HEK293 (cell line): ENCODE data around the gene ABCA3.

Experiments used
- CTCF ChIA-PET: fragments of 350-600 bp; formaldehyde crosslinking; extraction: SDS; loops from one replicate; lab custom pipeline; 2021; ENCODE audit warnings: antibody characterized with exemption; lab: Yijun Ruan, JAX
- POLR2A ChIA-PET: fragments of 300-600 bp; formaldehyde crosslinking; extraction: SDS; loops from one replicate; lab custom pipeline; 2020; ENCODE audit warnings: antibody characterized with exemption, inconsistent platforms; lab: Yijun Ruan, JAX
- H3K27ac ChIP-seq: fragments of 200-500 bp; sonication (Bioruptor generic); 2 replicates; pipeline ENCODE4 v1.5.1; 2014; ENCODE audit warnings: low read depth, low read length, control low read depth, inconsistent platforms; ENCODE audit errors: extremely low read depth
- H3K36me3 ChIP-seq, 2 experiments: fragments of 200-500 bp in 1 of 2; sonication (Bioruptor generic) in 1 of 2; 1 replicate in 1 of 2; 2 replicates in 1 of 2; pipeline ENCODE4 v1.5.1; 2014 to 2017; ENCODE audit warnings: inconsistent platforms in 2 of 2, low read length in 2 of 2; ENCODE audit not compliant: control insufficient read depth in 2 of 2, insufficient read depth in 1 of 2
- H3K4me1 ChIP-seq: fragments of 200-500 bp; sonication (Bioruptor generic); 2 replicates; pipeline ENCODE4 v1.5.1; 2014; ENCODE audit warnings: mild to moderate bottlenecking, low read length, inconsistent platforms; ENCODE audit not compliant: control insufficient read depth, insufficient read depth
- H3K4me3 ChIP-seq: 2 replicates; pipeline ENCODE4 v1.5.1; 2011; ENCODE audit warnings: low read depth, mild to moderate bottlenecking, control low read depth, low read length, moderate library complexity
- H3K9me3 ChIP-seq: fragments of 200-500 bp; sonication (Bioruptor generic); 2 replicates; pipeline ENCODE4 v1.5.1; 2014; ENCODE audit warnings: low read depth, low read length, inconsistent platforms; ENCODE audit not compliant: control insufficient read depth, insufficient read depth
- GFI1B ChIP-seq: fragments of 450-650 bp; formaldehyde crosslinking; IDR thresholded peaks from 2 replicates; pipeline ENCODE4 v1.5.1; 2016; ENCODE audit warnings: missing biosample characterization, missing genetic modification characterization
- MYNN ChIP-seq: fragments of 450-650 bp; formaldehyde crosslinking; IDR thresholded peaks from 2 replicates; pipeline ENCODE4 v1.5.1; 2016; ENCODE audit warnings: missing biosample characterization, missing genetic modification characterization, borderline replicate concordance
- OSR2 ChIP-seq: fragments of 450-650 bp; formaldehyde crosslinking; IDR thresholded peaks from 2 replicates; pipeline ENCODE4 v1.5.1; 2016; ENCODE audit warnings: missing biosample characterization, missing genetic modification characterization
- WT1 ChIP-seq: fragments of 450-650 bp; formaldehyde crosslinking; IDR thresholded peaks from 2 replicates; pipeline ENCODE4 v1.5.1; 2016; ENCODE audit warnings: missing biosample characterization, missing genetic modification characterization
- ZBTB21 ChIP-seq: fragments of 450-650 bp; formaldehyde crosslinking; IDR thresholded peaks from 2 replicates; pipeline ENCODE4 v1.5.1; 2017; ENCODE audit warnings: missing biosample characterization, missing genetic modification characterization
- ZEB2 ChIP-seq: fragments of 450-650 bp; formaldehyde crosslinking; IDR thresholded peaks from 2 replicates; pipeline ENCODE4 v1.5.1; 2016; ENCODE audit warnings: missing biosample characterization, missing genetic modification characterization
- ZFP41 ChIP-seq: fragments of 450-650 bp; formaldehyde crosslinking; IDR thresholded peaks from 2 replicates; pipeline ENCODE4 v1.5.1; 2016; ENCODE audit warnings: missing biosample characterization, missing genetic modification characterization, borderline replicate concordance
- ZNF10 ChIP-seq: fragments of 450-650 bp; formaldehyde crosslinking; IDR thresholded peaks from 2 replicates; pipeline ENCODE4 v1.5.1; 2017; ENCODE audit warnings: missing biosample characterization, missing genetic modification characterization
- ZNF133 ChIP-seq: fragments of 450-650 bp; formaldehyde crosslinking; IDR thresholded peaks from 2 replicates; pipeline ENCODE4 v1.5.1; 2016; ENCODE audit warnings: missing biosample characterization, missing genetic modification characterization
- ZNF354C ChIP-seq: fragments of 450-650 bp; formaldehyde crosslinking; IDR thresholded peaks from 2 replicates; pipeline ENCODE4 v1.5.1; 2016; ENCODE audit warnings: missing biosample characterization, missing genetic modification characterization, low read depth, borderline replicate concordance
- ZNF571 ChIP-seq: fragments of 450-650 bp; formaldehyde crosslinking; IDR thresholded peaks from 2 replicates; pipeline ENCODE4 v1.5.0; 2017; ENCODE audit warnings: missing biosample characterization, missing genetic modification characterization
- TF ChIP-seq, protein P1 (sequence below): fragments of 450-650 bp; formaldehyde crosslinking; IDR thresholded peaks from 2 replicates; pipeline ENCODE4 v1.5.1; 2016; ENCODE audit warnings: missing biosample characterization, missing genetic modification characterization
- TF ChIP-seq, protein P2 (sequence below): fragments of 450-650 bp; formaldehyde crosslinking; IDR thresholded peaks from 2 replicates; pipeline ENCODE4 v1.5.1; 2016; ENCODE audit warnings: missing biosample characterization, missing genetic modification characterization
- TF ChIP-seq, protein P3 (sequence below): fragments of 450-650 bp; formaldehyde crosslinking; IDR thresholded peaks from 2 replicates; pipeline ENCODE4 v1.5.1; 2017; ENCODE audit warnings: missing biosample characterization, missing genetic modification characterization
- TF ChIP-seq, protein P4 (sequence below): fragments of 450-650 bp; formaldehyde crosslinking; IDR thresholded peaks from 2 replicates; pipeline ENCODE4 v1.5.1; 2016; ENCODE audit warnings: missing biosample characterization, missing genetic modification characterization
- TF ChIP-seq, protein P5 (sequence below): fragments of 450-650 bp; formaldehyde crosslinking; IDR thresholded peaks from 2 replicates; pipeline ENCODE4 v1.5.1; 2016; ENCODE audit warnings: missing biosample characterization, missing genetic modification characterization, borderline replicate concordance
- TF ChIP-seq, protein P6 (sequence below): fragments of 450-650 bp; formaldehyde crosslinking; IDR thresholded peaks from 2 replicates; pipeline ENCODE4; 2016; ENCODE audit warnings: missing biosample characterization, missing genetic modification characterization

The ABCA3 gene

DNA sequence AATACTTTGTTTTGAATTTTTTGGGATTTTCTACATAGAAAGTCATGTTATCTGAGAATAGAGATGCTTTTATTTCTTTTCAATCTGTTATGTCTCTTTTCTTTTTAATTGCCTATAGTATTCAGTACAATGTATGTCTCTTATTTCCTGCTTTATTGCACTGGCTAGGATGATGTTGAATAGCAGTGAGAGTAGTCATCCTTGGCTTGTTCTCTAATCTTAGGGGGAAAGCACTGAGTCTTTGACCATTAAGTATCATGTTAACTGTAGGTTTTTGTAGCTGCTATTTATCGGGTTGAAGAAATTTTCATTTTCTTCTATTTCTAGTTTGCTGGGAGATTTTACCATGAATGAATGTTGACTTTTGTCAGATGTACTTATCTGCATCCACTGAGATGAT, 10.0 kb upstream of the ABCA3 start:
- Histone ChIP-seq H3K4me3 (no peak overlapping the region), H3K9me3 (no peaks in the 10 kb centered on the region), H3K36me3 (no peaks in the 10 kb centered on the region), H3K27ac (no peak overlapping the region), H3K4me1 (no peaks in the 10 kb centered on the region)
- POLR2A ChIA-PET, result no interaction called here
- CTCF ChIA-PET, result interaction anchor here (0.6 to 1.6 kb wide), 2 partner anchors 55 to 151 kb away, joined by 4 read pairs; no protein-coding TSS in a partner anchor
- TF ChIP-seq, protein P1, sequence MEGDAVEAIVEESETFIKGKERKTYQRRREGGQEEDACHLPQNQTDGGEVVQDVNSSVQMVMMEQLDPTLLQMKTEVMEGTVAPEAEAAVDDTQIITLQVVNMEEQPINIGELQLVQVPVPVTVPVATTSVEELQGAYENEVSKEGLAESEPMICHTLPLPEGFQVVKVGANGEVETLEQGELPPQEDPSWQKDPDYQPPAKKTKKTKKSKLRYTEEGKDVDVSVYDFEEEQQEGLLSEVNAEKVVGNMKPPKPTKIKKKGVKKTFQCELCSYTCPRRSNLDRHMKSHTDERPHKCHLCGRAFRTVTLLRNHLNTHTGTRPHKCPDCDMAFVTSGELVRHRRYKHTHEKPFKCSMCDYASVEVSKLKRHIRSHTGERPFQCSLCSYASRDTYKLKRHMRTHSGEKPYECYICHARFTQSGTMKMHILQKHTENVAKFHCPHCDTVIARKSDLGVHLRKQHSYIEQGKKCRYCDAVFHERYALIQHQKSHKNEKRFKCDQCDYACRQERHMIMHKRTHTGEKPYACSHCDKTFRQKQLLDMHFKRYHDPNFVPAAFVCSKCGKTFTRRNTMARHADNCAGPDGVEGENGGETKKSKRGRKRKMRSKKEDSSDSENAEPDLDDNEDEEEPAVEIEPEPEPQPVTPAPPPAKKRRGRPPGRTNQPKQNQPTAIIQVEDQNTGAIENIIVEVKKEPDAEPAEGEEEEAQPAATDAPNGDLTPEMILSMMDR (tag by site-specific recombination), result no peak
- TF ChIP-seq, protein P2, sequence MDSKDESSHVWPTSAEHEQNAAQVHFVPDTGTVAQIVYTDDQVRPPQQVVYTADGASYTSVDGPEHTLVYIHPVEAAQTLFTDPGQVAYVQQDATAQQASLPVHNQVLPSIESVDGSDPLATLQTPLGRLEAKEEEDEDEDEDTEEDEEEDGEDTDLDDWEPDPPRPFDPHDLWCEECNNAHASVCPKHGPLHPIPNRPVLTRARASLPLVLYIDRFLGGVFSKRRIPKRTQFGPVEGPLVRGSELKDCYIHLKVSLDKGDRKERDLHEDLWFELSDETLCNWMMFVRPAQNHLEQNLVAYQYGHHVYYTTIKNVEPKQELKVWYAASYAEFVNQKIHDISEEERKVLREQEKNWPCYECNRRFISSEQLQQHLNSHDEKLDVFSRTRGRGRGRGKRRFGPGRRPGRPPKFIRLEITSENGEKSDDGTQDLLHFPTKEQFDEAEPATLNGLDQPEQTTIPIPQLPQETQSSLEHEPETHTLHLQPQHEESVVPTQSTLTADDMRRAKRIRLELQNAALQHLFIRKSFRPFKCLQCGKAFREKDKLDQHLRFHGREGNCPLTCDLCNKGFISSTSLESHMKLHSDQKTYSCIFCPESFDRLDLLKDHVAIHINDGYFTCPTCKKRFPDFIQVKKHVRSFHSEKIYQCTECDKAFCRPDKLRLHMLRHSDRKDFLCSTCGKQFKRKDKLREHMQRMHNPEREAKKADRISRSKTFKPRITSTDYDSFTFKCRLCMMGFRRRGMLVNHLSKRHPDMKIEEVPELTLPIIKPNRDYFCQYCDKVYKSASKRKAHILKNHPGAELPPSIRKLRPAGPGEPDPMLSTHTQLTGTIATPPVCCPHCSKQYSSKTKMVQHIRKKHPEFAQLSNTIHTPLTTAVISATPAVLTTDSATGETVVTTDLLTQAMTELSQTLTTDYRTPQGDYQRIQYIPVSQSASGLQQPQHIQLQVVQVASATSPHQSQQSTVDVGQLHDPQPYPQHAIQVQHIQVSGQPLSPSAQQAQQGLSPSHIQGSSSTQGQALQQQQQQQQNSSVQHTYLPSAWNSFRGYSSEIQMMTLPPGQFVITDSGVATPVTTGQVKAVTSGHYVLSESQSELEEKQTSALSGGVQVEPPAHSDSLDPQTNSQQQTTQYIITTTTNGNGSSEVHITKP (tag by site-specific recombination), result peak; percentile 53; the same call in 1 of the 2 replicates
- TF ChIP-seq MYNN (tag by site-specific recombination) (no peak), GFI1B (tag by site-specific recombination) (no peak), ZNF10 (tag by site-specific recombination) (no peak), ZEB2 (tag by site-specific recombination) (no peak), ZNF133 (tag by site-specific recombination) (no peak)
- TF ChIP-seq, protein P3, sequence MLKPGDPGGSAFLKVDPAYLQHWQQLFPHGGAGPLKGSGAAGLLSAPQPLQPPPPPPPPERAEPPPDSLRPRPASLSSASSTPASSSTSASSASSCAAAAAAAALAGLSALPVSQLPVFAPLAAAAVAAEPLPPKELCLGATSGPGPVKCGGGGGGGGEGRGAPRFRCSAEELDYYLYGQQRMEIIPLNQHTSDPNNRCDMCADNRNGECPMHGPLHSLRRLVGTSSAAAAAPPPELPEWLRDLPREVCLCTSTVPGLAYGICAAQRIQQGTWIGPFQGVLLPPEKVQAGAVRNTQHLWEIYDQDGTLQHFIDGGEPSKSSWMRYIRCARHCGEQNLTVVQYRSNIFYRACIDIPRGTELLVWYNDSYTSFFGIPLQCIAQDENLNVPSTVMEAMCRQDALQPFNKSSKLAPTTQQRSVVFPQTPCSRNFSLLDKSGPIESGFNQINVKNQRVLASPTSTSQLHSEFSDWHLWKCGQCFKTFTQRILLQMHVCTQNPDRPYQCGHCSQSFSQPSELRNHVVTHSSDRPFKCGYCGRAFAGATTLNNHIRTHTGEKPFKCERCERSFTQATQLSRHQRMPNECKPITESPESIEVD (tag by site-specific recombination), result peak; percentile 37; the same call in 1 of the 2 replicates
- TF ChIP-seq, protein P4, sequence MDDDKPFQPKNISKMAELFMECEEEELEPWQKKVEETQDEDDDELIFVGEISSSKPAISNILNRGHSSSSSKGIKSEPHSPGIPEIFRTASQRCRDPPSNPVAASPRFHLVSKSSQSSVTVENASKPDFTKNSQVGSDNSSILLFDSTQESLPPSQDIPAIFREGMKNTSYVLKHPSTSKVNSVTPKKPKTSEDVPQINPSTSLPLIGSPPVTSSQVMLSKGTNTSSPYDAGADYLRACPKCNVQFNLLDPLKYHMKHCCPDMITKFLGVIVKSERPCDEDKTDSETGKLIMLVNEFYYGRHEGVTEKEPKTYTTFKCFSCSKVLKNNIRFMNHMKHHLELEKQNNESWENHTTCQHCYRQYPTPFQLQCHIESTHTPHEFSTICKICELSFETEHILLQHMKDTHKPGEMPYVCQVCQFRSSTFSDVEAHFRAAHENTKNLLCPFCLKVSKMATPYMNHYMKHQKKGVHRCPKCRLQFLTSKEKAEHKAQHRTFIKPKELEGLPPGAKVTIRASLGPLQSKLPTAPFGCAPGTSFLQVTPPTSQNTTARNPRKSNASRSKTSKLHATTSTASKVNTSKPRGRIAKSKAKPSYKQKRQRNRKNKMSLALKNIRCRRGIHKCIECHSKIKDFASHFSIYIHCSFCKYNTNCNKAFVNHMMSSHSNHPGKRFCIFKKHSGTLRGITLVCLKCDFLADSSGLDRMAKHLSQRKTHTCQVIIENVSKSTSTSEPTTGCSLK, result no peak

DNA sequence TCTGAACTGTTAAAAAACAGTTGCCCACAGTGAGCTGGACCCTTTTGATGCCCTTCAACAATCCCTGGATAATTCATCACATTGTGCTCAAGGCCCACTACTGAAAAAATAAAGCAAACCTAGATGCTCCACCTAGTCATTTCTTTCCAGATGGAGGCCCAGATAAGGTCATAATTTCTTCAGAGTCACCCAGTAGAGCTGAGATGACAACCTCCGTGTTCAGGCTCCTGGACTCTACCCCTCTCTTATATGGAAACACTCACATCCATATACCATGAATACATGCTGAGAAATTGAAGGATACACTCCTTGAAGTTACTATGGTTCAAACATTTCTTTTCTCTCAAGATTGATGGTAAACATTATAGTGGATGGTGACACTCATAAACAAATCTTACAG, 2.7 kb upstream of the ABCA3 start:
- no peaks in the 10 kb centered on the region for H3K36me3 ChIP-seq
- no peak for TF ChIP-seq ZBTB21 (tag by site-specific recombination)
- TF ChIP-seq, protein P5, sequence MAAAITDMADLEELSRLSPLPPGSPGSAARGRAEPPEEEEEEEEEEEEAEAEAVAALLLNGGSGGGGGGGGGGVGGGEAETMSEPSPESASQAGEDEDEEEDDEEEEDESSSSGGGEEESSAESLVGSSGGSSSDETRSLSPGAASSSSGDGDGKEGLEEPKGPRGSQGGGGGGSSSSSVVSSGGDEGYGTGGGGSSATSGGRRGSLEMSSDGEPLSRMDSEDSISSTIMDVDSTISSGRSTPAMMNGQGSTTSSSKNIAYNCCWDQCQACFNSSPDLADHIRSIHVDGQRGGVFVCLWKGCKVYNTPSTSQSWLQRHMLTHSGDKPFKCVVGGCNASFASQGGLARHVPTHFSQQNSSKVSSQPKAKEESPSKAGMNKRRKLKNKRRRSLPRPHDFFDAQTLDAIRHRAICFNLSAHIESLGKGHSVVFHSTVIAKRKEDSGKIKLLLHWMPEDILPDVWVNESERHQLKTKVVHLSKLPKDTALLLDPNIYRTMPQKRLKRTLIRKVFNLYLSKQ (tag by site-specific recombination), result no peak
- TF ChIP-seq WT1 (tag by site-specific recombination), result no peak
- TF ChIP-seq ZFP41, result no peak
- TF ChIP-seq ZNF571 (tag by site-specific recombination), result no peak
- TF ChIP-seq, protein P6, sequence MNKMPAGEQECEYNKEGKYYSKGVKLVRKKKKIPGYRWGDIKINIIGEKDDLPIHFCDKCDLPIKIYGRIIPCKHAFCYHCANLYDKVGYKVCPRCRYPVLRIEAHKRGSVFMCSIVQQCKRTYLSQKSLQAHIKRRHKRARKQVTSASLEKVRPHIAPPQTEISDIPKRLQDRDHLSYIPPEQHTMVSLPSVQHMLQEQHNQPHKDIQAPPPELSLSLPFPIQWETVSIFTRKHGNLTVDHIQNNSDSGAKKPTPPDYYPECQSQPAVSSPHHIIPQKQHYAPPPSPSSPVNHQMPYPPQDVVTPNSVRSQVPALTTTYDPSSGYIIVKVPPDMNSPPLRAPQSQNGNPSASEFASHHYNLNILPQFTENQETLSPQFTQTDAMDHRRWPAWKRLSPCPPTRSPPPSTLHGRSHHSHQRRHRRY, result no peak
- TF ChIP-seq ZNF354C (tag by site-specific recombination), result no peak
- TF ChIP-seq OSR2 (tag by site-specific recombination), result no peak
- TF ChIP-seq, all 188 proteins: peak for 0
- CTCF ChIA-PET, result interaction anchor here (0.8 to 1.0 kb wide), 4 partner anchors 8 to 158 kb away, joined by 3 to 5 read pairs (median 4); partner anchors contain the start of gene CCNF
- H3K4me1 ChIP-seq, result no peaks in the 10 kb centered on the region
- POLR2A ChIA-PET, result no interaction called here
- no peak overlapping the region for H3K4me3 ChIP-seq
- H3K27ac ChIP-seq, result no peak overlapping the region
- no peaks in the 10 kb centered on the region for H3K9me3 ChIP-seq
